Neural cell (in vitro differentiated cells): ENCODE results near the gene SLC11A2.

Experiments
- EP300 ChIP-seq: fragments of 450-650 bp; conservative IDR thresholded peaks from 2 replicates; pipeline ENCODE4 v1.6.1; 2014; ENCODE audit warnings: antibody characterized with exemption, mild to moderate bottlenecking, moderate library complexity; ENCODE audit not compliant: poor library complexity, severe bottlenecking
- EZH2 ChIP-seq: fragments of 200-600, 300-800 bp; shearing (Covaris generic), sonication (generic); IDR thresholded peaks from 2 replicates; pipeline ENCODE4 v1.6.1; 2014; ENCODE audit warnings: antibody characterized with exemption, low read length, borderline replicate concordance, mild to moderate bottlenecking; ENCODE audit not compliant: insufficient read depth, poor library complexity, severe bottlenecking
- POLR2AphosphoS5 ChIP-seq: IDR thresholded peaks from 2 replicates; pipeline ENCODE4 v1.6.1; 2012
- SMC3 ChIP-seq: fragments of 450-650 bp; conservative IDR thresholded peaks from 2 replicates; pipeline ENCODE4 v1.6.1; 2014; ENCODE audit warnings: antibody characterized with exemption, mild to moderate bottlenecking, moderate library complexity; ENCODE audit not compliant: poor library complexity
- TAF1 ChIP-seq: IDR thresholded peaks from 2 replicates; pipeline ENCODE4 v1.6.1; 2012; ENCODE audit warnings: low read depth
- TF ChIP-seq, protein P1 (sequence below): fragments of 450-650 bp; IDR thresholded peaks from 2 replicates; pipeline ENCODE4 v1.5.1; 2014; ENCODE audit warnings: antibody characterized with exemption, mild to moderate bottlenecking, moderate library complexity; ENCODE audit not compliant: poor library complexity, severe bottlenecking

DNA sequence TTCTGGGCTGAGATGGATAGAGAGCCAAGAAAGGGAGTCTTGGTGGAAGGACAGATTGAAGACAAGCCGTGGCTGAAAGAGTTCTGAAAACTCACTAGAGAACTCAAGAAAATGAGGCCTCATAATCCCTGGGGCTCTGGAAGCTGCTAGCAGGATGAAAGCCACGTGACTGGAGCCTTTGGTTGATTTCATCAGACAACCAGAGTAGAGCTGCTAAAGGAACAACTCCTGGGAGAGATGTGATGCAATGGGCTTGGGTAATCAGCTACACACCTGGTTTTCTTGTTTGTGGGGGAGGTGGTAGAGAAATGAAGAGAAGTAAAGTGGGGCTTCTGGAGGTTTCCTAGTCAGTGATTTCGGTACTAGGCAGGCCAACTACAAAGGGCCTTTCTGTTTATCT lies 43.8 kb upstream of the SLC11A2 start:
- TF ChIP-seq SMC3 = no peak
- TF ChIP-seq, protein P1, sequence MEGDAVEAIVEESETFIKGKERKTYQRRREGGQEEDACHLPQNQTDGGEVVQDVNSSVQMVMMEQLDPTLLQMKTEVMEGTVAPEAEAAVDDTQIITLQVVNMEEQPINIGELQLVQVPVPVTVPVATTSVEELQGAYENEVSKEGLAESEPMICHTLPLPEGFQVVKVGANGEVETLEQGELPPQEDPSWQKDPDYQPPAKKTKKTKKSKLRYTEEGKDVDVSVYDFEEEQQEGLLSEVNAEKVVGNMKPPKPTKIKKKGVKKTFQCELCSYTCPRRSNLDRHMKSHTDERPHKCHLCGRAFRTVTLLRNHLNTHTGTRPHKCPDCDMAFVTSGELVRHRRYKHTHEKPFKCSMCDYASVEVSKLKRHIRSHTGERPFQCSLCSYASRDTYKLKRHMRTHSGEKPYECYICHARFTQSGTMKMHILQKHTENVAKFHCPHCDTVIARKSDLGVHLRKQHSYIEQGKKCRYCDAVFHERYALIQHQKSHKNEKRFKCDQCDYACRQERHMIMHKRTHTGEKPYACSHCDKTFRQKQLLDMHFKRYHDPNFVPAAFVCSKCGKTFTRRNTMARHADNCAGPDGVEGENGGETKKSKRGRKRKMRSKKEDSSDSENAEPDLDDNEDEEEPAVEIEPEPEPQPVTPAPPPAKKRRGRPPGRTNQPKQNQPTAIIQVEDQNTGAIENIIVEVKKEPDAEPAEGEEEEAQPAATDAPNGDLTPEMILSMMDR = no peak
- TF ChIP-seq EP300 = no peak
- TF ChIP-seq EZH2 = no peak
- TF ChIP-seq POLR2AphosphoS5 = no peak
- TF ChIP-seq TAF1 = no peak
